ENCODE measurements around the gene CDK17.

Gene CDK17

DNA sequence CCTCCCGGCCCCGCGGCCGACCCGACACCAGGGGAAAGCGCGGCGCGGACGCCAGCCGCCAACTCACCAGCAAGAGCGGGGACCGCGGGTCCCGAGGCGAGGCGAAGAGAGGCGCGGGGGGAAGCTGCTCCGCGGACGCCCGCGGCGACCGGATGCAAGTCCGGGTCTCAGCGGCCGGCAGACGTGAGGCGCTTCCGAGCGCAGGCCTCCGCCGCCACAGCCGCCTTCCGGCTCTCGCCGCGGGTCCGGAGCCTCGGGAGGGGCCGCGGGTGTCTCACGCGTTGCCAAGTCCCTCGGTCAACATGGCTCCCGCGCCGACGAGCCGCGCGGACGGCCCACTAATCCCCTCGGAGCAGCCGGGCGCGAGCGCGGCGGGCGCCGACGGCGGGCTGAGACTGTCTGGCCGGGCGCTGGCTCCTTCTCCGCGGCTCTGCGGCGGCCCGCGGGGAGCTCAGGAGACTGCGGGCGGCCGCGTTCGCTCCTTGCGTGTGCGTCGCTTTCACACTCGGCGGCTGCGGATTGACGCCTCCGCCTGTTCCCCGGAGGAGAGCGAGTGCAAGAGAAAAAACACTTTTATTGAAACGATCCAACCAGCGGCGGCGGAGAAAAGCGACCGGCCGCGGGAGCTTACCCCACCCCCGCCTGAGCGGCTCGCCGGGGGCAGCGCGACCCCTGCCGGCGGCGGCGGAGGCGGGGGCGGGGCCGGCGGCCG, at the start of gene CDK17:
Gene CDK17, minus strand, starts transcription at position 521 of the 712 bp plus-strand sequence. CDS start 65,603 bp downstream, outside the sequence.
- H3K27ac Mint-ChIP-seq = peak within 1 kb of the TSS; percentile 96
- no peaks in the 10 kb centered on the region for H3K36me3 Mint-ChIP-seq (ENCODE audit: low read depth)
- H3K4me3 Mint-ChIP-seq = peak within 1 kb of the TSS; percentile 90 to 98 (median 92)
- TF ChIP-seq, protein P1, sequence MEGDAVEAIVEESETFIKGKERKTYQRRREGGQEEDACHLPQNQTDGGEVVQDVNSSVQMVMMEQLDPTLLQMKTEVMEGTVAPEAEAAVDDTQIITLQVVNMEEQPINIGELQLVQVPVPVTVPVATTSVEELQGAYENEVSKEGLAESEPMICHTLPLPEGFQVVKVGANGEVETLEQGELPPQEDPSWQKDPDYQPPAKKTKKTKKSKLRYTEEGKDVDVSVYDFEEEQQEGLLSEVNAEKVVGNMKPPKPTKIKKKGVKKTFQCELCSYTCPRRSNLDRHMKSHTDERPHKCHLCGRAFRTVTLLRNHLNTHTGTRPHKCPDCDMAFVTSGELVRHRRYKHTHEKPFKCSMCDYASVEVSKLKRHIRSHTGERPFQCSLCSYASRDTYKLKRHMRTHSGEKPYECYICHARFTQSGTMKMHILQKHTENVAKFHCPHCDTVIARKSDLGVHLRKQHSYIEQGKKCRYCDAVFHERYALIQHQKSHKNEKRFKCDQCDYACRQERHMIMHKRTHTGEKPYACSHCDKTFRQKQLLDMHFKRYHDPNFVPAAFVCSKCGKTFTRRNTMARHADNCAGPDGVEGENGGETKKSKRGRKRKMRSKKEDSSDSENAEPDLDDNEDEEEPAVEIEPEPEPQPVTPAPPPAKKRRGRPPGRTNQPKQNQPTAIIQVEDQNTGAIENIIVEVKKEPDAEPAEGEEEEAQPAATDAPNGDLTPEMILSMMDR (IDR thresholded peaks at IDR 0.05; ENCODE audit: unreplicated experiment in 3 of 3) = peak in 2 of 3 experiments; percentile 22 to 43
- no peaks in the 10 kb centered on the region for H3K27me3 Mint-ChIP-seq (ENCODE audit: low read depth)
- H3K4me1 Mint-ChIP-seq = peaks cover 39% of the 10 kb centered on the region
- no peaks in the 10 kb centered on the region for H3K9me3 Mint-ChIP-seq

- TF ChIP-seq, protein P1 (IDR thresholded peaks at IDR 0.05; ENCODE audit: unreplicated experiment in 3 of 3) = no peak
- Mint-ChIP-seq H3K27me3 (ENCODE audit: low read depth) (no peaks in the 10 kb centered on the region), H3K9me3 (peaks cover 7% of the 10 kb centered on the region), H3K4me1 (no peaks in the 10 kb centered on the region), H3K36me3 (ENCODE audit: low read depth) (no peaks in the 10 kb centered on the region), H3K4me3 (no peak overlapping the region), H3K27ac (no peak overlapping the region)
Measured at GRCh38 chr12:96448300-96448699, 48.1 kb upstream of the CDK17 start.

DNA sequence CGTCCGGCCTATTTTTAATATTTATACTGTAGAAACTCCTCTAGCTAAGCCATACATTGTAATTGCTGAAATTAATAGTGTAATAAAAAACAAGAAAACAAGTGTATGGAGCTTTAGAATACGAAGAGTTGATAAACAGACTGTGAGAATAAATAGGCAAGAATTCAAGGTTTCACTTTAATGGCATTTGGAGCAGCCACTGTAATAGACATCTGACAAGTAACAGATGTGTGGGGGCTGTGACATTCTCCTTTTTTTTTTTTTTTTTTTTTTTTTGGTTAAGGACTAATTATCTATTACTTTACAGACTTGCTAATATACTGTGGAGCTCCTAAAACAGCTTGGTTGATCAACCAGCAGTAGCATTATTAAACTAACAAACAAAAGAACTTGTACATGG, 47.0 kb upstream of the CDK17 start:
- Mint-ChIP-seq H3K36me3 (ENCODE audit: low read depth) (no peaks in the 10 kb centered on the region), H3K27me3 (ENCODE audit: low read depth) (no peaks in the 10 kb centered on the region), H3K9me3 (peaks cover 5% of the 10 kb centered on the region), H3K4me3 (no peak overlapping the region), H3K4me1 (no peaks in the 10 kb centered on the region), H3K27ac (no peak overlapping the region)
- TF ChIP-seq, protein P1 (IDR thresholded peaks at IDR 0.05; ENCODE audit: unreplicated experiment in 3 of 3) = no peak

DNA sequence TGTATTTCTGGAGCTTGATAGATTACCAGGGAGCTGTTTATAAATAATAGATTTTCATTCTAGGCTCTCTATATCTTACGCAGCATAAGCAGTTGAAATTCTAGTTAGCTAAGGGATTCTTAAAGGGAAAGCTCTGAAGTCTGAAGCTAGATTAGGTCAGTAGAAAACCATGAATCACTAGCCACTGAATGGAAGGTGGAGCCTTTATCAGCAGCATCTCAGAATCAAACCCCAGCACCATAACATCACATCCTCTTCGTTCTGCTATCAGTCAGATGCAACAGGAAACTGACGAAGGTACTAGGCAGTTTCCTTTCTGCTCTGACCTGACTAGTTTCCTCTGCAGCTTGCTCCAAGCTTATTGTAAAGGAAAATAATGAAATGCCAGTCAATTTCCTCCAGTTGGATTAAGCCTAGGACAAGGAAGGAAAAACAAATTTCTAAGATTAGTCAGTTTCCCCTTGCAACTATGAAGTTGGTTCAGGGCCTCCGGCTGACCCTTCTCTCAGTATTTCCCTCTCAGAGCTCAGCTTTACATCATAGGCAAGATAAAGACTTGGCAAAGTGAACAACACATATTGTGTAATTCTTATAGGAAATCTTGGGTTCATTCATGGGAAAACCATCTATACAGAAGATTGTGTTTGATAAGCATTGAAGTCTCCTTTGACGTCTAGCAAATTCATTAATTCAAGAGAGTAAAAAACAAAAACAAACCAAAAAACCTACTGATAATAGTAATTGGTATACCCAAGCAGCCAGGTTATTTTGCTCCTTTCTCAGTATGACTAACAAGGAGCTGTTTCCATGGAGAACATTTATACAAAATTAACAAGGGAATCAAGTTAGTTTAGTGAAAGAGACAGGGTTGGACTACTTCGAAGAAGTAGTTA, 45.7 kb upstream of the CDK17 start:
- no peak overlapping the region for H3K4me3 Mint-ChIP-seq
- peak overlapping the region in 1 of 3 experiments; percentile 42 for H3K27ac Mint-ChIP-seq
- no peaks in the 10 kb centered on the region for H3K4me1 Mint-ChIP-seq
- TF ChIP-seq, protein P1 (IDR thresholded peaks at IDR 0.05; ENCODE audit: unreplicated experiment in 3 of 3) = no peak
- no peaks in the 10 kb centered on the region for H3K9me3 Mint-ChIP-seq
- H3K27me3 Mint-ChIP-seq (ENCODE audit: low read depth) = no peaks in the 10 kb centered on the region
- H3K36me3 Mint-ChIP-seq (ENCODE audit: low read depth) = no peaks in the 10 kb centered on the region

DNA sequence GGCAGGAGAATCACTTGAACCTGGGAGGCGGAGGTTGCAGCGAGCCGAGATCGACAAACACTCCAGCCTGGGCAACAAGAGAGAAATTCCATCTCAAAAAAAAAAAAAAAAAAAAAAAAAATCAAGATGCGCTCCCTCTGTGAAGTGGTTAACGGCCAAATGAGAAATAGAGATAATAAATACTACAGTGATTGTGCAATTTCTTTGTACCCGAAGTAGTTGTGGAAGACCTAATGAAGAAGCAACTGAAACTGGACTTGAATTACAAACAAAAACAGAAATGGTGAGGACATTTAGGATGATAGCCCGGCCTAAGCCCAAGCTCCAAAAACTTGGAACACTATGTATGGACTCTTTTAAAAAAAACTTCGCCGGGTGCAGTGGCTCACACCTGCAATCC, 44.2 kb upstream of the CDK17 start:
- H3K27me3 Mint-ChIP-seq (ENCODE audit: low read depth) = no peaks in the 10 kb centered on the region
- no peaks in the 10 kb centered on the region for H3K4me1 Mint-ChIP-seq
- TF ChIP-seq, protein P1 (IDR thresholded peaks at IDR 0.05; ENCODE audit: unreplicated experiment in 3 of 3) = no peak
- H3K27ac Mint-ChIP-seq = no peak overlapping the region
- H3K4me3 Mint-ChIP-seq = no peak overlapping the region
- no peaks in the 10 kb centered on the region for H3K36me3 Mint-ChIP-seq (ENCODE audit: low read depth)
- H3K9me3 Mint-ChIP-seq = no peaks in the 10 kb centered on the region

Data from nephron (organoid).